ENCODE results near the gene SLC24A3. TPM values are rescaled to one million over a fixed set of nuclear protein-coding genes. Genes with fewer than 3 reads are reported as not detected.
"Not testable (repeated sequence)": the region's sequence is repeated elsewhere in the genome, so short reads cannot be mapped to it uniquely, and the experiment has no call there.

SLC24A3 gene
- polyA plus RNA-seq, 1 donor (not counting 4 experiments of a cell fraction or from before 2014, with no cell fraction given), result 0.17 TPM

GRCh38 chr20:19676202-19676601 lies 463.8 kb downstream of the SLC24A3 start:
- H3K36me3 ChIP-seq (ENCODE audit: control insufficient read depth in 2 of 2, extremely low read depth in 1 of 2, insufficient read depth in 2 of 2, low read length in 2 of 2), result no peaks in the 10 kb centered on the region
- DNase-seq (ENCODE audit: low read depth, low spot score) (no peak), FAIRE-seq (no peak)
- no peaks in the 10 kb centered on the region for H3K79me2 ChIP-seq (ENCODE audit: control insufficient read depth, insufficient read depth, low read length)
- no peak overlapping the region for H3K4me2 ChIP-seq (ENCODE audit: control insufficient read depth, extremely low read depth, insufficient read depth, low read depth, low read length)
- H3K4me1 ChIP-seq (ENCODE audit: control insufficient read depth, extremely low read depth, insufficient read depth, low read length), result no peaks in the 10 kb centered on the region
- dilution Hi-C loops (cut with MboI; ENCODE audit: extremely low pct_ligation_motif_present, low sequenced_read_pairs), result no loop called here
- TF ChIP-seq CTCF (optimal IDR thresholded peaks at IDR 0.05 in 1 of 3, IDR thresholded peaks at IDR 0.05 in 1 of 3, conservative IDR thresholded peaks at IDR 0.05 in 1 of 3; ENCODE audit: extremely low read depth in 1 of 3, insufficient read depth in 2 of 3, low read length in 3 of 3) (no peak), EZH2 (IDR thresholded peaks at IDR 0.05; ENCODE audit: low read length) (no peak)
- H3K27me3 ChIP-seq (ENCODE audit: control insufficient read depth, extremely low read depth, insufficient read depth, low read length), result no peaks in the 10 kb centered on the region
- H4K20me1 ChIP-seq (ENCODE audit: control insufficient read depth, extremely low read depth, insufficient read depth, low read length), result no peaks in the 10 kb centered on the region
- H3K9me1 ChIP-seq (ENCODE audit: control insufficient read depth, extremely low read depth, insufficient read depth, low read length), result no peaks in the 10 kb centered on the region
- no peak overlapping the region for H3K9ac ChIP-seq (ENCODE audit: control insufficient read depth, extremely low read depth, insufficient read depth, low read length)
- H3K4me3 ChIP-seq (ENCODE audit: control insufficient read depth in 2 of 3, extremely low read depth in 1 of 3, insufficient read depth in 2 of 3, low read depth in 1 of 3, low read length in 3 of 3), result no peak overlapping the region
- no peaks in the 10 kb centered on the region for H3K9me3 ChIP-seq (ENCODE audit: control insufficient read depth, low read depth, low read length)
- H2AFZ ChIP-seq (ENCODE audit: control insufficient read depth, low read length), result no peak overlapping the region
- H3K27ac ChIP-seq (ENCODE audit: control insufficient read depth, insufficient read depth, low read length), result no peak overlapping the region

GRCh38 chr20:19677336-19677735 lies 464.9 kb downstream of the SLC24A3 start:
- dilution Hi-C loops (cut with MboI; ENCODE audit: extremely low pct_ligation_motif_present, low sequenced_read_pairs), result no loop called here
- TF ChIP-seq EZH2 (IDR thresholded peaks at IDR 0.05; ENCODE audit: low read length) (no peak), CTCF (optimal IDR thresholded peaks at IDR 0.05 in 1 of 3, IDR thresholded peaks at IDR 0.05 in 1 of 3, conservative IDR thresholded peaks at IDR 0.05 in 1 of 3; ENCODE audit: extremely low read depth in 1 of 3, insufficient read depth in 2 of 3, low read length in 3 of 3) (no peak)
- no peaks in the 10 kb centered on the region for H3K79me2 ChIP-seq (ENCODE audit: control insufficient read depth, insufficient read depth, low read length)
- H4K20me1 ChIP-seq (ENCODE audit: control insufficient read depth, extremely low read depth, insufficient read depth, low read length), result no peaks in the 10 kb centered on the region
- H3K36me3 ChIP-seq (ENCODE audit: control insufficient read depth in 2 of 2, extremely low read depth in 1 of 2, insufficient read depth in 2 of 2, low read length in 2 of 2), result no peaks in the 10 kb centered on the region
- no peaks in the 10 kb centered on the region for H3K4me1 ChIP-seq (ENCODE audit: control insufficient read depth, extremely low read depth, insufficient read depth, low read length)
- H3K4me3 ChIP-seq (ENCODE audit: control insufficient read depth in 2 of 3, extremely low read depth in 1 of 3, insufficient read depth in 2 of 3, low read depth in 1 of 3, low read length in 3 of 3), result no peak overlapping the region
- no peak for DNase-seq (ENCODE audit: low read depth, low spot score)
- H3K9me1 ChIP-seq (ENCODE audit: control insufficient read depth, extremely low read depth, insufficient read depth, low read length), result no peaks in the 10 kb centered on the region
- no peak overlapping the region for H3K4me2 ChIP-seq (ENCODE audit: control insufficient read depth, extremely low read depth, insufficient read depth, low read depth, low read length)
- H2AFZ ChIP-seq (ENCODE audit: control insufficient read depth, low read length), result no peak overlapping the region
- H3K9ac ChIP-seq (ENCODE audit: control insufficient read depth, extremely low read depth, insufficient read depth, low read length), result no peak overlapping the region
- H3K27ac ChIP-seq (ENCODE audit: control insufficient read depth, insufficient read depth, low read length), result no peak overlapping the region
- no peak for FAIRE-seq
- H3K27me3 ChIP-seq (ENCODE audit: control insufficient read depth, extremely low read depth, insufficient read depth, low read length), result no peaks in the 10 kb centered on the region
- H3K9me3 ChIP-seq (ENCODE audit: control insufficient read depth, low read depth, low read length), result no peaks in the 10 kb centered on the region

- H3K4me3 ChIP-seq (ENCODE audit: control insufficient read depth in 2 of 3, extremely low read depth in 1 of 3, insufficient read depth in 2 of 3, low read depth in 1 of 3, low read length in 3 of 3); DNase-seq (ENCODE audit: low read depth, low spot score); H3K4me2 ChIP-seq (ENCODE audit: control insufficient read depth, extremely low read depth, insufficient read depth, low read depth, low read length); FAIRE-seq; H3K9ac ChIP-seq (ENCODE audit: control insufficient read depth, extremely low read depth, insufficient read depth, low read length); H3K27ac ChIP-seq (ENCODE audit: control insufficient read depth, insufficient read depth, low read length); dilution Hi-C loops (cut with MboI; ENCODE audit: extremely low pct_ligation_motif_present, low sequenced_read_pairs); H3K9me1 ChIP-seq (ENCODE audit: control insufficient read depth, extremely low read depth, insufficient read depth, low read length); H3K4me1 ChIP-seq (ENCODE audit: control insufficient read depth, extremely low read depth, insufficient read depth, low read length); H3K36me3 ChIP-seq (ENCODE audit: control insufficient read depth in 2 of 2, extremely low read depth in 1 of 2, insufficient read depth in 2 of 2, low read length in 2 of 2); H3K9me3 ChIP-seq (ENCODE audit: control insufficient read depth, low read depth, low read length); H2AFZ ChIP-seq (ENCODE audit: control insufficient read depth, low read length); H3K79me2 ChIP-seq (ENCODE audit: control insufficient read depth, insufficient read depth, low read length); H4K20me1 ChIP-seq (ENCODE audit: control insufficient read depth, extremely low read depth, insufficient read depth, low read length); H3K27me3 ChIP-seq (ENCODE audit: control insufficient read depth, extremely low read depth, insufficient read depth, low read length): not testable (repeated sequence)
These were observed 466.1 kb downstream of the SLC24A3 start for GRCh38 chr20:19678591-19678990.
